ENCODE results near the gene COL4A6.

DNA sequence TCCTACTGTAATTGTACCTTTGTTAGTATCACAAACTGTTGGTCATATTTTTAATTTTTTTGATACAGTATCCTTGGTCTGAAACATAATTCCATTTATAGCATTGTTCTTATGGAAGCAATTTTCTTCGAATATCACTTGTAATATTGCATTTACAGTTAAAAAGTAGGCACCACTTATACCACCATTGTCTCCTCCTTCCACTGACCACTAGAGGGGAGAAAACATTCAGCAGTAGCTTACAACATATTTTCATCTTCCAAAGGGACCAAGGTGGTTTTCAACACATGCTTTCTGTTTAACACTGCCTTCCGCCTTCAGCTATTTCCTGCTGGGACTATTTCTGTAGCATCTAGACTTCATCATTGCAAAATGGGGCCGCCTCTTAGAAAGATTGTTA, 146.2 kb downstream of the COL4A6 start:
- TF ChIP-seq EZH2phosphoT487 (IDR thresholded peaks at IDR 0.05; ENCODE audit: borderline replicate concordance) = no peak
- TF ChIP-seq, protein P1, sequence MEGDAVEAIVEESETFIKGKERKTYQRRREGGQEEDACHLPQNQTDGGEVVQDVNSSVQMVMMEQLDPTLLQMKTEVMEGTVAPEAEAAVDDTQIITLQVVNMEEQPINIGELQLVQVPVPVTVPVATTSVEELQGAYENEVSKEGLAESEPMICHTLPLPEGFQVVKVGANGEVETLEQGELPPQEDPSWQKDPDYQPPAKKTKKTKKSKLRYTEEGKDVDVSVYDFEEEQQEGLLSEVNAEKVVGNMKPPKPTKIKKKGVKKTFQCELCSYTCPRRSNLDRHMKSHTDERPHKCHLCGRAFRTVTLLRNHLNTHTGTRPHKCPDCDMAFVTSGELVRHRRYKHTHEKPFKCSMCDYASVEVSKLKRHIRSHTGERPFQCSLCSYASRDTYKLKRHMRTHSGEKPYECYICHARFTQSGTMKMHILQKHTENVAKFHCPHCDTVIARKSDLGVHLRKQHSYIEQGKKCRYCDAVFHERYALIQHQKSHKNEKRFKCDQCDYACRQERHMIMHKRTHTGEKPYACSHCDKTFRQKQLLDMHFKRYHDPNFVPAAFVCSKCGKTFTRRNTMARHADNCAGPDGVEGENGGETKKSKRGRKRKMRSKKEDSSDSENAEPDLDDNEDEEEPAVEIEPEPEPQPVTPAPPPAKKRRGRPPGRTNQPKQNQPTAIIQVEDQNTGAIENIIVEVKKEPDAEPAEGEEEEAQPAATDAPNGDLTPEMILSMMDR (conservative IDR thresholded peaks at IDR 0.05; ENCODE audit: low read length) = 0 out of 2 replicates have a peak, but pooled peaks have one; percentile 17

Measured in Loucy (cell line).